ENCODE measurements around the gene PALLD.

DNA sequence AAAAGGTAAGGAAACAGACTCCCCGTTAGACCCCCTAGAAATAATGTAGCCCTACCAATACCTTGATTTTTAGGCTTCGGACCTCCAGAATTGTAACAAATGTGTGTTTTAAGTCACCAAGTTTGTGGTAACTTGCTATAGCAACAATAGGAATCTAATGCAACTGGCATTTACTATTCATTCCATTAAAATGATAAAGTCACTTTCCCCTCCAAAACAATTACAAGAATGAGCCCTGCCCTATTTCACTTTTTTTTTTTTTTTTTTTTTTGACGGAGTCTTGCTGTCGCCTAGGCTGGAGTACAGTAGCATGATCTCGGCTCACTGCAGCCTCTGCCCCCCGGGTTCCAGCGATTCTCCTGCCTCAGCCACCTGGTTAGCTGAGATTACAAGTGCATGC lies 13.0 kb upstream of the PALLD start:
- TF ChIP-seq POLR2AphosphoS5 (IDR thresholded peaks at IDR 0.05; ENCODE audit: low read depth, low read length) (no peak), POLR2A (IDR thresholded peaks at IDR 0.05; ENCODE audit: low read depth, low read length) (no peak)

Data from GM12891 (cell line).